ENCODE results near the gene LDLRAD4.

Gene LDLRAD4

GRCh38 chr18:13503836-13504235, 285.3 kb downstream of the LDLRAD4 start:
- no peak for DNase-seq (ENCODE audit: low read depth, low spot score)

- no peak for DNase-seq (ENCODE audit: low read depth, low spot score)
Observed at GRCh38 chr18:13505780-13506345, 287.3 kb downstream of the LDLRAD4 start.

GRCh38 chr18:13510594-13510993, 292.0 kb downstream of the LDLRAD4 start:
- DNase-seq (ENCODE audit: low read depth, low spot score): no peak

- DNase-seq (ENCODE audit: low read depth, low spot score): no peak
Observed at GRCh38 chr18:13511961-13512577, 293.5 kb downstream of the LDLRAD4 start.

GRCh38 chr18:13513021-13513420, 294.5 kb downstream of the LDLRAD4 start:
- no peak for DNase-seq (ENCODE audit: low read depth, low spot score)

GRCh38 chr18:13513481-13513880, 294.9 kb downstream of the LDLRAD4 start:
- no peak for DNase-seq (ENCODE audit: low read depth, low spot score)

GRCh38 chr18:13514558-13514957, 296.0 kb downstream of the LDLRAD4 start:
- no peak for DNase-seq (ENCODE audit: low read depth, low spot score)

GRCh38 chr18:13516855-13517254, 298.3 kb downstream of the LDLRAD4 start:
- DNase-seq (ENCODE audit: low read depth, low spot score): no peak

- no peak for DNase-seq (ENCODE audit: low read depth, low spot score)
Observed at GRCh38 chr18:13517369-13517768, 298.8 kb downstream of the LDLRAD4 start.

- DNase-seq (ENCODE audit: low read depth, low spot score): no peak
Observed at GRCh38 chr18:13518382-13518781, 299.8 kb downstream of the LDLRAD4 start.

GRCh38 chr18:13520306-13520705, 301.7 kb downstream of the LDLRAD4 start:
- no peak for DNase-seq (ENCODE audit: low read depth, low spot score)

- no peak for DNase-seq (ENCODE audit: low read depth, low spot score)
Observed at GRCh38 chr18:13520741-13521140, 302.2 kb downstream of the LDLRAD4 start.

GRCh38 chr18:13521418-13521817, 302.9 kb downstream of the LDLRAD4 start:
- no peak for DNase-seq (ENCODE audit: low read depth, low spot score)

- DNase-seq (ENCODE audit: low read depth, low spot score): no peak
Observed at GRCh38 chr18:13522256-13522655, 303.7 kb downstream of the LDLRAD4 start.

GRCh38 chr18:13522861-13523660, 304.5 kb downstream of the LDLRAD4 start:
- no peak for DNase-seq (ENCODE audit: low read depth, low spot score)

- no peak for DNase-seq (ENCODE audit: low read depth, low spot score)
Observed at GRCh38 chr18:13524054-13524453, 305.5 kb downstream of the LDLRAD4 start.

GRCh38 chr18:13524811-13525210, 306.3 kb downstream of the LDLRAD4 start:
- no peak for DNase-seq (ENCODE audit: low read depth, low spot score)

GRCh38 chr18:13525381-13526029, 306.9 kb downstream of the LDLRAD4 start:
- DNase-seq (ENCODE audit: low read depth, low spot score): no peak

GRCh38 chr18:13526519-13526918, 308.0 kb downstream of the LDLRAD4 start:
- no peak for DNase-seq (ENCODE audit: low read depth, low spot score)

GRCh38 chr18:13527256-13527655, 308.7 kb downstream of the LDLRAD4 start:
- DNase-seq (ENCODE audit: low read depth, low spot score): no peak

- no peak for DNase-seq (ENCODE audit: low read depth, low spot score)
Observed at GRCh38 chr18:13527730-13528129, 309.2 kb downstream of the LDLRAD4 start.

GRCh38 chr18:13528739-13529392, 310.3 kb downstream of the LDLRAD4 start:
- DNase-seq (ENCODE audit: low read depth, low spot score): no peak
